GM19193 (cell line): ENCODE results near the gene ZNF76.

Source experiments
- POLR2A ChIP-seq: IDR thresholded peaks from 4 replicates; pipeline ENCODE4 v1.6.1; 2011; ENCODE audit not compliant: insufficient read depth, insufficient read length; ENCODE audit errors: extremely low read depth

Gene ZNF76

DNA sequence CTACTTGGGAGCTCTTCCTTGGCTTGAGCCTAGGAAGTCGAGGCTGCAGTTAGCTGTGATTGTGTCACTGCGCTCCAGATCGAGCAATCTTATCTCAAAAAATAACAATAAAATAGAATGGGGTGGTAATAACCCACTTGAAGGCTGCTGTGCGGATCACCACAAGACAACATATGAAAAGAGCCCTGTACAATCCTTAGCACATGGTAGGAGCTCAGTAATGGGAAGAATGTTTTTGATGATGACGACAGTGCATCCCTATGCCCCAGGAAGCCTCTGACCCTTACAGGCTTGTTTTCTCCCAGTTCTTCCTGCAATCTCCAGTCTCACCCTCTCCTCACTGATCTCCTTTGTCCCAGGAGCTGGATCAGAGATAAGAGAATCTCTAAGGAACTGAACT, 30.2 kb upstream of the ZNF76 start:
- no peak for TF ChIP-seq POLR2A

DNA sequence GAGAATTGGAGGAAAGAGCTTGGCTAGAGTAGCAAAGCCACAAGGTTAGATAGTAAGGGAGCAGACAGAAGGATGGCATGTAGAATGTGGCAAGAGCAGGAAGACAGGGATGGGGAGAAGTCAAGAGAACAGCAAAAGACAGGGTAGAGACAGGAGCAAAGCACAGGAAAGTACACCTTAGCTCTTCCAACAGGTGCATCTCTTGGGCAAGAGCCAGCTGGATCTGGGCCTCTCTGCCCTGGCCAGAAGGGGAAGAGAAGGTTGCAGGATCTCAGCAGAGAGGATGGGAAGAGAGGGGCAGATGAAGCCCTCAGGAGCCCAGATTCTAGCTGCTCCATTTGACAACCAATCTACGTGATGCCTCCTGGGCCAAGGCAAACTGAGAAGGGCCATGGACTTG, 29.0 kb upstream of the ZNF76 start:
- no peak for TF ChIP-seq POLR2A

DNA sequence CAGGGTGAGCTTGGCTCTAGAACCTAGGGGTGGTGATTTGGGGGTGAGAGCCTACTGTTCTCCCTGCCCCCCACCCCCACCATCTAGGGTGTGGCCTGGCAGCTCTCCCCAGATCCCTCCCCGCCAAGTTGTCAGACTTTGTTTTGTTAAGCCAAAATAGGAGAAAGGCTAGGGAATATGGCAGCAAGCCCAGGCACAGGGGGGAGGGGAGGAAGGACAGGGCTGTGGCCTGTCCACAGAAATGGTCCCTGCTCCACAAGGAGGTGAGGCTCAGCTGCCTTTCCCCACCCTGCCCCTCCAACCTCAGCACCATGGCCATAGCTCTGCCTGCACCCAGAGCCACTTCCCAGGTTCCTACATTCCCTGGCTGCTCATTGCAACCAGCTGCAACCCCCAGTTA, 28.6 kb upstream of the ZNF76 start:
- no peak for TF ChIP-seq POLR2A

DNA sequence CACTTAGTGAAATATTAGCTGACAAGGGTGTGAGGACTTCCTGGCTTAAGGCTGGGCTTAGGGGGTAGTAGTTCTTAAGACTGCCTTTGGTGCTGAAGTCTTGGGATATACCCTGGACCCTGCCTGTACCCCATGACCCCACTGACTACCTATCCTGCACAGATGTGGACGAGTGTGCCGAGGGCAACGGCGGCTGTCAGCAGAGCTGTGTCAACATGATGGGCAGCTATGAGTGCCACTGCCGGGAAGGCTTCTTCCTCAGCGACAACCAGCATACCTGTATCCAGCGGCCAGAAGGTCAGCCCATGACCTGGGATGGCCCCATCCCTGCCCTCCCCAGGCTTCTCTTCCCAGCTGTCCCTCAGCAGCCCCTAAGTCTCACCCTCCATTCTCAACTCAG, 28.0 kb upstream of the ZNF76 start:
- TF ChIP-seq POLR2A, result no peak

DNA sequence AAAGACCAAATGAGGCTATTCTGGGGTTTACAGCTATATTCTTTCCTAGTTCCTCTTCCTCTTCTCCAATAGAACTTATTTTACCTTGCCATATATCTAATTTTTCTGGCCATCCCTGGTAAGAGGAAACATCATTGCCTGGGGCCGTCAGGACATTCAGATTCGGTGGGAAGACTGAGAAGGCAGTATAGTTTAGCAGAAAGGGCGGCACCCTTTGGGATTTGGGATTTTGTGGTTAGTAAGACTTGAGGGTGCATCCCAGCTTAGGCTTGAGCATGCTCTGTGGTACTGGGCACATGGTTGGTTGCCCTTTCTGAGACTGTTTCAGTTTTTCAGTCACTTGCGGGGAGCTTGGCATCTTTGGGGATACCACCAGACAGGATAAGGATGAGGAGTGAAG, 24.6 kb upstream of the ZNF76 start:
- TF ChIP-seq POLR2A, result no peak

DNA sequence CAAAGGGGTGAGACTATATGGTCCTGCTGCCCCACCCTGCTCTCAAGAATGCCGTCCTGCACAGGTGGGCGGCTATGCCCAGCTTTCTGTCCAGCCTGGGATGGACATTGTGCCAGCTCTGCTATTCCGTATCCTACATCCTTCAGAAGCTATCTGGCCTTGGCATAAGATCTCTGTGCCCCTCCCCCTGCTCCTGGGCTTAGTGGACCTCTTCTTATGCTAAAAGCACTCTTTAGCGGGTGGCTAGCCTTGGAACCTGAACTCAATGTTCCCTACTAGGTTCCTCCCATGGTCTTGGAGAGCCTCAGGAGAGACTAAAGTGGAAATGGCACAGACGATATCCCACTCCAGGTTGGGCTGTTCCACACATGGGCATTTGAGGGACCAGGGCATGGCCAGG, 23.3 kb upstream of the ZNF76 start:
- no peak for TF ChIP-seq POLR2A

DNA sequence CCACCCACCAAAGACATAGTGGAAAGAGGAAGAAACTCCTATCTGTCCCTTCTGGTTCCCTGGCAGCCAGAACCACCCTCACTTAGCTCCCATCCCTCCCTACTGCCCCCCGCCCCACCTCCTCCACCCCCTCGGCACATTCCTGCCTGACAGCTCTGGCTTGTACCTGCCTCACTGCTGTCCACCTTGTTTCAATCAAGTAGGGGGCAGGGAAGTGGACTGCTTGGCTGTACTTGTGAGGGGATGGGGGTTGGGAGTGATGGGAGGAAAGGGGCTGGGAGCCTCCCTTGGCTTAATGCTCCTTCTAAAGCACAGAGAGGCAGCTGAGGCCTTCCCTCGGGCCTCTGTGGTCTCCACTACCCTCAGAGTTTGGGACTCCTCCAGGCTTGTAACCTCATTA, 22.1 kb upstream of the ZNF76 start:
- no peak for TF ChIP-seq POLR2A

DNA sequence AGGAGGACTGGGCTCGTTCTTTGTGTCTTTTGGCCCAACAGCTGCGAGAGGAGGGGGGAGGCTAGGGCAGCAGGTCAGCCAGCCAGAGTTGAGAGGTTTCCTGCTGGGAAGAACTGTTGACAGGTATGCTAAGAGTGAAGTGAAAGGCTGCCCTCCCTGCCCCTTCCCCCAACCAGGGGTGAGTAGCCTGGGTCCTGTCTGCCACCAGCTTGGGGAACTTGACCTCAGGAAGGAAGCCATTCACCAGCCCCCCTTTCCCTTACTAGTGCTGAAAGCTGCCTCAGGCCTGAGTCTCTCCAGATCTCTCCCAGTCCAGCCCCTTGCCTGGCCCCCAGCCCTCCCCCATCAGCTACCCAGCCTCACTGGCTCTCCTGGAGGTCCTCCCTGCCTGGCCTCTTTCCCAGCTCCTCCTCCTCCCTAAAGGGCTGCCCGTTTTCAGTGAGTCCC, 20.7 kb upstream of the ZNF76 start:
- TF ChIP-seq POLR2A, result no peak

DNA sequence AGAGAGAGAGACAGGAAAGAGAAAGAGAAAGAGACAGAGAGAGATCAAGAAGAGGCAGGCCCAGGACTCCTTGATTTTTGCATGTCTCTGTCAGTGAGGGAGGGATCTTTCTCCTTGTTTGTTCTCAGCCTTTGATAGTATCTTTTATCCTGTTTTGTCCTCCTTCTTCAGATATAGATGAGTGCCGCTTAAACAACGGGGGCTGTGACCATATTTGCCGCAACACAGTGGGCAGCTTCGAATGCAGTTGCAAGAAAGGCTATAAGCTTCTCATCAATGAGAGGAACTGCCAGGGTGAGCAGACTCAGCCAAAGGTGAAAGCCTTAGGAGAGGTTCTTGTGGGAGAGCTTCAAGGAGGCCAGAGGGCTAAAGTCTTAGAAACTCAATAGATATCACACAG, 20.0 kb upstream of the ZNF76 start:
- no peak for TF ChIP-seq POLR2A

DNA sequence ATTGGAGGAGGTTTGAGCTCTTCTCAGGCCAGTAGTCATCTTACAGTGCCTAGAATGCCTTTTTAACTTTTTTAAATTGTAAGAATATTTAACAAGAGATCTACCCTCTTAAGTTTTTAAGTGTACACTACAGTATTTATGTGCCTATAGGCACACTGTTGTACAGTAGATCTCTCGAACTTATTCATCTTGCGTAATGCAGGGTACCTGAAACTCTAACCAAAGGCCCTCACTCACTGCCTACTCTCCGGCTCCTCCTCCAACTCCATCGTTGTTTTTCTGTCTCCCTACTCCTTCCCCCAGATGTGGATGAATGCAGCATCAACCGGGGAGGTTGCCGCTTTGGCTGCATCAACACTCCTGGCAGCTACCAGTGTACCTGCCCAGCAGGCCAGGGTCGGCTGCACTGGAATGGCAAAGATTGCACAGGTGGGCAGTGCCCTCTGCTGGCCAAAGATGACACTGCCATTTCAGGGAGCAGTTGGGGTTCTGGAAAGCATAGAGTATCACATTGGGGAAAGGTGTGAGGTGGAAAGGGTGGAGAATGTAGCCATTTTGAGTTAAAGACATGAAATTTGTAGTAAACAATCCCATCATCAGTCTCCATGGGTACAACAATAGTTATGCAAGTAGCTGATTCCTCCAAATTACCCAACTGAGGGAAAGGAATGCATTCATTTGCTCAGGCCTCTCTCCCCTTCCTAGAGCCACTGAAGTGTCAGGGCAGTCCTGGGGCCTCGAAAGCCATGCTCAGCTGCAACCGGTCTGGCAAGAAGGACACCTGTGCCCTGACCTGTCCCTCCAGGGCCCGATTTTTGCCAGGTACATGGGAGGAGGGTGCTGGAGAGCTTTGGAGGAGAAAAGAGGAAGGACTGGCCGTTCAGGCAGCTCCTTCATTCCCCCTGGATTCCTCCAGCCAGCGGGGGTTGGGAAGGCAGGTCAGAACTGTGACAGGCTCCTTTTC, 18.4 kb upstream of the ZNF76 start:
- no peak for TF ChIP-seq POLR2A

DNA sequence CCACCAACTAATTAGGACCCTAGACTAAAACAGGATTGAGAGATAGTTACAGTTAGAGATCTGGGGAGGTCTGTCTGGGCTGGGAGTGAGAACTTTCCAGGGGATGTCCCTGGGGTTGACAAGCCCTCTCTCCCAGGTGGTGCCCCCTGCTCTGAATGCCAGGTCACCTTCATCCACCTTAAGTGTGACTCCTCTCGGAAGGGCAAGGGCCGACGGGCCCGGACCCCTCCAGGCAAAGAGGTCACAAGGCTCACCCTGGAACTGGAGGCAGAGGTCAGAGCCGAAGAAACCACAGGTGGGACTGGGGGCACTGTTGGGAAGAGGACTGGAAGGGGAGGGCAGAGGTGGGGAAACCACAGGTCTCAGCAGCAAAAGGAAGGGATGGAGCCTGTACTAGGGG, 17.0 kb upstream of the ZNF76 start:
- TF ChIP-seq POLR2A, result no peak

DNA sequence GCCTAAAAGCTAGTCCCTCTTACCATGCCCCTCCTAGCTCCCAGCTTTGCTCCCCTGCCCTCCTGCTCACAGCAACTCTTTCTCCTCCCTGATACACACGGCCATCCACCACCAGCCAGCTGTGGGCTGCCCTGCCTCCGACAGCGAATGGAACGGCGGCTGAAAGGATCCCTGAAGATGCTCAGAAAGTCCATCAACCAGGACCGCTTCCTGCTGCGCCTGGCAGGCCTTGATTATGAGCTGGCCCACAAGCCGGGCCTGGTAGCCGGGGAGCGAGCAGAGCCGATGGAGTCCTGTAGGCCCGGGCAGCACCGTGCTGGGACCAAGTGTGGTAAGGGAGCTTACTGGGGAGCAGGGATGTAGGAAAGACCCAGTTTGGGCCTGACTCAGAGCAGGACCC, 16.6 kb upstream of the ZNF76 start:
- no peak for TF ChIP-seq POLR2A

DNA sequence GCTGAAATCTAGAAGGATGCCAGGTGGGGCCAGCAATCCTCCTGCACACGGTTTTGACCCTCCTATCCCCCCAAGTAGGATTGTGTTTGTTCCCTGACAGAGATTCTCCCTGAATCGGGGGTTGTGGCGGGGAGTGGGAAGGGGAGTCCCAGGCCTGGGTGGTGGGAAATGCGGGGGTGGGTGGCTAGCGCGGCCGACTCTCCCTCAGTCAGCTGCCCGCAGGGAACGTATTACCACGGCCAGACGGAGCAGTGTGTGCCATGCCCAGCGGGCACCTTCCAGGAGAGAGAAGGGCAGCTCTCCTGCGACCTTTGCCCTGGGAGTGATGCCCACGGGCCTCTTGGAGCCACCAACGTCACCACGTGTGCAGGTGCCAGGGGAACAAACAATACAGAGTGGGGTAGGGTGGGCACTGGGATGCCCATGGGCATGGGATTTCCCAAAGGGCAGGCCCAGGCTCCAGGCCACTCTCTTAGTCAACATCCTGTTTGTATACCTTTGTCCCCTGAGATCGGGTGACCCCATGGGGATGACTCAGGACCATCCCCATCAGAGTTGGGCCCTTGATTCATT, 16.1 kb upstream of the ZNF76 start:
- TF ChIP-seq POLR2A, result no peak

DNA sequence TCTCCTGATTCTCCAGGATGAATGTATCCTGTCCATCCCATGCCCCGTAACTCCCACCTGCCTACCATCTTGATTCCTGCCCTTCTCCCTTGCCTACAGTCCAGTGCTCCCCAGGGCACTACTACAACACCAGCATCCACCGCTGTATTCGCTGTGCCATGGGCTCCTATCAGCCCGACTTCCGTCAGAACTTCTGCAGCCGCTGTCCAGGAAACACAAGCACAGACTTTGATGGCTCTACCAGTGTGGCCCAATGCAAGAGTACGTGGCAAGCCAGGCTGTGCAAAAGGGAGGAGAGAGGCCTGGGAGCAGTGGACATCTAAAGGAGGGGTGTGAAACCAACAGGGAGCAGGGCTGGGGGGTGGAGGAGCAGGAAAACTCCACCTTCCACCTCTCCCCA, 15.0 kb upstream of the ZNF76 start:
- TF ChIP-seq POLR2A, result no peak

DNA sequence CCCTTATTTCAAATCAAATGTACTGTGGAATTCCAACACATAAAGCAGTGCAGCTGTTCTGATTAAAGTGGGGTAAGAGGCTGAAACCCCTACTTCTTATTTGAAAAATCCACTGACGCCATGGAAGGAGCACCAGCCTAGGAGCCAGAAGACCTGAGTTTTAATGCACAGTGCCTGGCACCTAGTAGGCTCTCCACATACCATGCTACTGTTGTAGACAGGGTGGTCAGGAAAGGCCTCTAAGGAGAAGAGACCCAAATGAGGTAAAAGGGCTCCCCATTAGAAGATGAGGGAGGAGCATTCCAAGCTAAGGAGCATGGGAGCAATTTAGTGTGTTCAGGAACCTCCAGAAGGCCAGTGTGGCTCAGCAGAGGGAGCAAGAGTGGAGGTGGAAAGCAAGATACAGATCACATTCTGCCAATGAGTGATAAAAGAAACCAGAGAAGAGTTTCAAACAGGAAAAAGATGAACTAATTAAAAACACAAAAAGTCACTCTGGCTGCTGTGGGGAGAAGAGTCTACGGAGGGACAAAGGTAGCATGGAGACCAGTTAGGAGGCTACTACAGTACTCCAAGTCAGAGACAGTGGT, 11.8 kb upstream of the ZNF76 start:
- TF ChIP-seq POLR2A, result no peak

DNA sequence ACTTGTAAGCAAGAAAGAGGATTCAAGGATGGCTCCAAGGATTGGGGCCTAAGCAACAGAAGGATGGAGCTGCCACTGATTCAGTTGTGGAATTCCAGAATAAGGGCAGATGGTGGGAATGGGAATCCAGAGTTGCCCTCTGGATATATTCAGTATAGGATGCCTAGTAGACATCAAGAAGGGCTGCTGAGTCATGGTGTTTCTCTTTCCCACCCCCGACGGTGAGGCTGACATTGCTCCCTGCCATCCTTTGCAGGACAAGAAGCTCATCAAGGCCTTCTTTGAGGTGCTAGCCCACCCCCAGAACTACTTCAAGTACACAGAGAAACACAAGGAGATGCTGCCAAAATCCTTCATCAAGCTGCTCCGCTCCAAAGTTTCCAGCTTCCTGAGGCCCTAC, 11.2 kb upstream of the ZNF76 start:
- no peak for TF ChIP-seq POLR2A
